GM18505 (cell line): Measurements from ENCODE around the gene GNAZ.
A peak's percentile ranks its signal among the peaks of the same experiment; 100 is the strongest.

ENCODE experiments used
- ATAC-seq: cut with Tn5 transposase; IDR thresholded peaks from one replicate; pipeline ENCODE4 v1.9.1; 2021; ENCODE audit not compliant: unreplicated experiment
- POLR2A ChIP-seq: IDR thresholded peaks from 4 replicates; pipeline ENCODE4 v1.6.1; 2011; ENCODE audit warnings: borderline replicate concordance; ENCODE audit not compliant: insufficient read depth, insufficient read length; ENCODE audit errors: extremely low read depth

GNAZ gene

DNA sequence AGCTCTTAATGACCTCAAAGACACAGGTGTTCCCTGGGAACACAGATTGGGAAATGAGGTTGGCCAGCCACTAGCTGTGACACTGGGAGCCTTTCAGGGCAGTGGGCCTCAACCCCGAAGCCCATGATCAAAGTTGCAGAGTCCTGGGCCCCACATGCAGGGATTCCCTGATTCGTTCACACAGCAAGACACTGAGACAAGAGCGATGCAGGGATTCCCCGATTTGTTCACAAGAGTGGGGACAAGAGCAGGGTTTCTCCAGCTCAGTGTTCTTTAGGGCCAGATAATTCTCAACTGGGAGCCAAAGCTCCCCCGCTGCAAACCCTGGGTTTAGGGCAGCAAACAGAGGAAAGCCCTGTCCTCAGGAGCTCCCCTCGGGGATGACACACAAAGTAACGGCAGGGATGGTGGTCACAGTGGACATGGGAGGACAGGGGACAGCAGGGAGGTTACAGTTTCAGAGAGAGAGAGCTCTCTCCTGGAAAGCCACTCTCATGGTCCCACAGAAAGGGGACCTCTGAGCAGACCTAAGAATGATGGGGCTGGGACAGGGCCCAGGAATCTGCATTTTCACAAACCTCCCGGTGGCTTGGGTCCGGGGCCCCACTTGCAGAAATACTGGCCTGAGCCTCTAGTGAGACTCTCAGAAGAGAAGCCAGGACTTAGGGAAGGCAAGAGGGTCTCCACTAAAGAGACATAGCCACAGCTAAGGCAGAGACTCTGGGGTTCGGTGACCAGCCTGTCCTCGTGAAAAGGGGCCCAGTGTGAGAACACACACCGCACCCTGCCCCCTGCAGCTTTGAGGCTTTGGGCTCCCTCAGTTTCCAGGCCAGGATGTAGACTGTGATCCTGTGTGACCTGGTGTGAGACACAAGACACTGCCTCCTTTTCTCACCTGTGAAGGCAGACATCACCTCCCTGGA, 7.4 kb upstream of the GNAZ start:
- no peak for TF ChIP-seq POLR2A
- ATAC-seq = no peak

DNA sequence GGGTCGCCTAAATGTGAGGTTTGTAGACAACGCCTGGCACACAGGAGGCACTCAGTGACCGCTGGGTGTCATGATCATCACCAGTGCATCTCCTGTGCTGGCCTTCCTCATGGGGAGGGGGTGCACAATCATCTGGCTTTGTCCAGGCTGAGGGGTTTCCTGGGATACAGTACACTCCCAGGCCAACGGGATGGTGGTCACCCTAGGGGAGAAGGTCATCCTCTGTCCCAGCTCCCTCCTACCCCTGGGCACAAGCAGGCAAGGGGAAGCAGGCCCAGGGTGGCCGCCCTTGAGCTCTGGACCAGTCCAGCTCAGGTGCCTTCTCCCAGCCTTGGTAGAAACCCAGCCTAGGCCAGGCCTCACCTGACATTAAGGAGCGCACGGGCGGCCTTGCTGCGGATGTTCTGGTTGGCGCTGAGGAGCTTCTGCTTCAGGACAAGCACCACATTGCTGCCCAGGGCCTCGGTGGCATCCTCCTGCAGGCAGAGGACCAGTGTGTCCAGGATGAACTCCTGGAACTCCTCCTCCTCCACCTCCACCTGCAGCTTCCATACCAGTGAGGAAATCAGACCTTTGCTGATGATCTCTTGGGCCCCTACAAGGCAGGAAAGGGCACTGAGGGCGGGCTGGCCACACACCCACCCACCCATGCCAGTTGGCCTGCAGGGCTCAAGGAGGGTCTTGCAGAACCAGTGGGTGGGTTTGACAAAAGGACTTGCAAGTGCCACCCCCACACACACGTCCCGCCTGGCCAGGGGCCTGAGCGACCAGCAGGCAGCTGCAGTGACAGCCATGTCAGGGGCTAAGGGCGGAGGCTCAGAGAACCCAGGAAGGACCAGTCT, 6.6 kb upstream of the GNAZ start:
- TF ChIP-seq POLR2A = no peak
- no peak for ATAC-seq

DNA sequence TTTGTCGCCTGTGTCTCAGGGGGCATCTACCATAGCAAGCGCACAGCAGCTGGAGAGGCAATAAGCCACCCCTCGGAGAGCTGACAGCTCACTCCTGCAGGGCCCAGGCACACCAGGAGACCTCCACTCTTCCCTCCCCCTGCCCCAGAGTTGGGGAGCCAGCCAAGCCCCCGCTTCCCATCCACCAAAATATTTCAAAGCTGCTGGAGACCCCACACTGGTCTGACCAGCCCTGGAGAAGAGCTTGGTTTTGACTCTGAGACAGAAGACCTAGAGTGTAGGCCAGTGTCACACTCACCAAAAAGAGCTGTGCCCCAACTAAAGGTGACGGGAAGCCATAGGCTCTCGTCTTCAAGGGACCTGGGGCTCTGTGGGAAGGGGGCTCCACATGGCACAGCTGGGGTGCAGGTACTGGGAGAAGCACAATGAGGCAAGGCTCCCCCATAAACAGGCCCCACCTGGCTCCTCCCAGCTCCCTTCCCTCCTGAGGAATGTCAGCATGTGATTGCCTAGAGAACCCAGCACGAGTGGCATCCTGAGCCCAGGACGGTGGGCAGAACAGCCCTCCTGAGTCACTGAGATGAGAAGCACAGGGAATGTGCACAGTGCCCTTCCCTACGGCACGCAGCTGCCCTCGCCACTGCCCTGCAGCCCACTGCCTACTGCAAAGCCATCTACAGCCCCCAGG, 5.8 kb upstream of the GNAZ start:
- no peak for ATAC-seq
- TF ChIP-seq POLR2A = no peak

DNA sequence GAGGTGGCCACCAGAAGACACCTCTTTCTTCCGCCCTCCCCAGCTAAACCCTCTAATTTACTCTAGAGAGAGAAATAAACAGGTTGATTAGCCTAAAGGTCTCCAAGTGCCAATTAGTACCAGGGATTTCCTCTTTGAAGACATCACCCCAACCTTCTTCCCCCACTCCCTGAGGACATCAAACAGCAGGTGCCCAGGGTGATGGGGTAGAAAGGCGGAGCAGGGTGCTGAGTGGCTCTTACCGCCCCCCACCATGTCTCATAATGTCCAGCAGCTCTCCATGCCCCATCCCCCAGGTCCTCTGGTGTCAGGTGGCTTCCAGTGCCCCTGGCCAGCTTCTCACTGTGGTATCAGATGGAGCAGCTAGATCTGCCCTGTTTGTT, 5.3 kb upstream of the GNAZ start:
- TF ChIP-seq POLR2A = no peak
- no peak for ATAC-seq

DNA sequence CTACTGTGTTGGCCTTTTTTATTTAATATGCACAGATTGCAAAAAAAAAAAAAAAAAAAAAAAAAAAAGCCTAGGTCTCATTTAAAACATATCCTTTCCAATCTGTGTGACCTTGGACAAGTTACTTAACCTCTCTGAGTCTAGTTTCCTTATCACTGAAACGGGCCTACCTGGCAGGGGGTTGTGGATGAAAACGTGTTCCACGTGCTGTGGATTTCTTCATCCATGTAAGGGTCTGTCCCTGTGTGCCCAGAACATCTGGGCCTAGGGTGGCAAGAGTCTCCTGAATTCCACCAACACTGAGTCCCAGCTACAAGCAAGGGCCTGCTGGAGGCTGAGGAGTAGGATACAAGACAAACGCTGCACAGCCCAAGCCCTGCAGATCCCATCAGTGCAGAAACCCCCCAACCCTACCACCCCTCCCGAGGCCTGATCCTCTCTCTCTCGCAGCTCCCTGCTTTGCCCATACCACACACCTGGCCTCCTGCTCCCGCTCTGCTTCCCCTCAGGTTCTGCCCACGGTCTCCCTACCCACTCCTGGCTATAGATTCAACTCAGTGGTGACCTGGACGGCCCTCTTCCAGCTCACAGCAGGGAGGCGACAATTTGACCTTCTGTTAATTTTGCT, 4.7 kb upstream of the GNAZ start:
- ATAC-seq = no peak
- no peak for TF ChIP-seq POLR2A

DNA sequence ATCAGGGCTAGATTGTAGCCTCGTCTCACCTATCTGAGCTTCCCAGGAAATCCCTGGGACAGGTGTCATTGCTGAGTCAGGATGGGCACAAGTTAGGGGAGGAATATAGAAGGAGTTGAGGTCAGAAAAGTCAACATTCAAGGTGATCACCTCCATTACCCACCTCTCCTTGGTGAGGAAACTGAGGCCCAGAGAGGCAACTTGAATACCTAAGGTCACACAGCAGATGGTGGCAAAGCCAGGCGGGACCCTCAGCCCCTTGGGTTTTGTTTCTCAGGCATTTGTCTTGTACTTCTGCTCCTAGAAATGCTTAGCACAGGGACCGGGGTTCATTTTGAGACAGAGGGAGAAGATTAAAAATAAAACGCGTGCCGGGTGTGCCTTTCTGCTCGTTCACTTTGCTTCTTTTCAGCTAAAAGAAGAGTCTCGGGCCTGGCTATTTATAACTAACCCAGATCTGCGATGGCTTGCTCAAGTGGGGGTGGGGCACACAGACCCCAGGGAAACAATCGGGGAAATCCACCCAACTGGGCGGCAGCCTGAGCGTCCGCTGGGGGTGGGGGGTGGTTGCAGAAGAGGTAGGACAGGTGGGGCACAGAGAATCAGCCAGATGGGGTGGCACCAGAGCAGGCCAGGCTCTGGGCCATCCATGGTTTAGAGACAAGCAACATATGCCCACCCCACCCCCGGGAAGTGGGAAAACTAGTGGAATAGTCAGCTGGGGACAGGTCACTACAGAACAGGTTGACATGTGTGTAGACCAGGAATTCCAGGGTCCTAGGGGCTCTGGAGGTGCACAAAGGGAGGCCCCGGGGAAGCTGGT, 3.9 kb upstream of the GNAZ start:
- no peak for ATAC-seq
- no peak for TF ChIP-seq POLR2A

DNA sequence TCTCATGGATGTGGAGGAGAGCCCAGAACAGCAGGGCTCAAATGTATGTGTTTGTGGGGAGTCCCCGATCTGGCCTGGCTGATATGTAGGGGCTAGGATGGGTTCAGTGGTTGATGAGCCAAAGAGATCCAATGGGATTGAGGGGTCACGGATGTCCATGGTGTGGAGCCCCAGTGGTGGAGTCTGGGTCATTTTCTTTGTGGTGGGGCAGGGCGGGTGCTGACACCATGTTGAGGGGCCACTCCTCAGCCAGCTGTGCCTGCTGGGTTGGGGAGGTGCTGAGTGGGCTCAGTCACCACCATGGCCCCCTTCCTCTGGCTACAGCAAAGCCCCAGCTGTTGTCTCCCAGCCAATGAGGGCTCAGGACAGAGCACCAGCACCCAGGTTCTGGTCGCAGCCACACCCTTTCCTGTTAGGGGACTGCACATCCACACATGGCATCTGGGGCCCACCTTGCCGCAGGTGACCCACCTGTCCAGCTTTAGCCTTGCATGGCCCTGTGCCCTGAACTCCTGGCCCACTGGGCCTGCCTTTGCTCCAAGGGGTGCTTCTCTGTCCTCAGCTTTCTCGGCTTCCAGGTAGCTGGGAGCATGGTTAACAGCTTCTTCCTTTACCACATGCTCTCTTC, 3.2 kb upstream of the GNAZ start:
- no peak for ATAC-seq
- TF ChIP-seq POLR2A = no peak

DNA sequence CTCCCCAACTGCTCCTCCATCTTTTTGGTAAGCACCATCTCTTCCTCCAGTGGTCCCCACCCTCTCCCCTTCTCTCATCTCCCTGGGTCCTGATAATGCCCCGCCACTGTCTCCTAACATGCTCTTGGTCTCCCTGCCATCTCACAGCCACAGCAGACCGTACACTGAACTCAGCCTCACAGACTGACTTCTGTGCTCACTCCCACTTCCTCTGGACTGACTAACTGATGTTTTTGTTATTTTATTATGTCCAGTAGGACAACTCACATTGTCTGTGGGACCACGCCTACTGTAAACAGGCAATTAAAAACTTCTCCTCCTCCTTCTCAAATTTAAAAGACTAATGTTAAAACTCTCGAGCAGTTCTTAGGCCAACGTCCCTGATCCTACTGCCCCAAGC, 2.6 kb upstream of the GNAZ start:
- TF ChIP-seq POLR2A = no peak
- no peak for ATAC-seq

DNA sequence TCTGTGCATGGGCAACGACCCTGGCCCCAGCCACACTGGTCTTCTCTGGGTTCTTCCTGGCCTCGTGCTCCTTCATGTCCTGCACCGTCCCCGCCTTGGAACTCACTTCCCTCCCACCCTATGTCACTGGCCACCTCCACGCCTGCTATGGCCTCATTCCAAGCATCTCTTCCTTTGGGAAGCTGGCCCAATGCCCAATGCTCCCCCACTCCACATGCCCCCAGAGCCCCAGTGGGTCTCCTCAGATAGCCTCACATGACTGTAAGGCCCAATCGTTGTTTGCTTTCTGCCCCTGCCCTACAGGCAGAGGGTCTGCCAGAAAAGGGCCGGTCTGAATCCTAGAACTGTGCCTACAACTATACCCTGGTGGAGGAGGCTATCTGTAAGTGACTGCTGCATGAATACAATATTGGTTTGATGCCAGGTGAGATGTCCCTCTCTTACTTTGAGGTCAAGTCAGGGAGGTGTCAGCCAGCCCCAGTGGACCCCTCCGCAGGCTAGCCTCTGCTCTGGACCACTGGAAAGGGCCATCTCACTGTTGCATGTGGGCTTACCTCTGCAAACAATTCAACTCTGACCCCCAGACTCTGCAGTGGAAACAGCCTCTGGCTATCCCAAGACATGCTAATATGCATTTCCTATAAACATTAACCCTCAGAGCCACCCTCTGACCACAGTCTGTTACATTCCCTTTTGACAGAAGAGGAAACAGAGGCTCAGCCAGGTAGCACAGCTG, 2.1 kb upstream of the GNAZ start:
- ATAC-seq = no peak
- TF ChIP-seq POLR2A = no peak

DNA sequence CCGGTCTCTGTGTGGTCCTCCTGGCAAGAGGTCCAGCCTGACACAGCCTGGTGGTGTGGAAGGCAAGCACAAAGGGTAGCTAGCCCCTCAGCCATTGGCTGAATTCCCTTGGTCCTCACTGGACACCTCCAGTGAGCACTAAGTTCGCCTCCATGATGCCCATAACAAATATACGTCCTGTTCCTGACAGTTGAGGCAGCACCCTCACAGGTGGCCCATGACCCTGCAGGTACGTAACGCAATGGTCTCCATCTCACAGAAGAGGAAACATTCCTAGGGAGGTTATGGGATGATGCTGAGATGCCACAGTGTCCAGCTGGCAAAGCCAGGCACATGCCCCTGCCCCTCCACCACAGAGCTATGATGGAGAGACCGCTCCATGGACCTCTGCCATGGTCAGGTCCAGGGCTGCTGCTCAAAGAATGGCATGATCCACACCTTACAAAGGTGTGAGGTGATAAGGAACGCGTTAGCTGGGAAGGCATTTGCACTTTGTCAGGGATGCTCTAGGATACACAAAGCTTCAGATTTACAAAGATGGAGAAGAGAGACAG, 1.4 kb upstream of the GNAZ start:
- no peak for ATAC-seq
- TF ChIP-seq POLR2A = no peak

DNA sequence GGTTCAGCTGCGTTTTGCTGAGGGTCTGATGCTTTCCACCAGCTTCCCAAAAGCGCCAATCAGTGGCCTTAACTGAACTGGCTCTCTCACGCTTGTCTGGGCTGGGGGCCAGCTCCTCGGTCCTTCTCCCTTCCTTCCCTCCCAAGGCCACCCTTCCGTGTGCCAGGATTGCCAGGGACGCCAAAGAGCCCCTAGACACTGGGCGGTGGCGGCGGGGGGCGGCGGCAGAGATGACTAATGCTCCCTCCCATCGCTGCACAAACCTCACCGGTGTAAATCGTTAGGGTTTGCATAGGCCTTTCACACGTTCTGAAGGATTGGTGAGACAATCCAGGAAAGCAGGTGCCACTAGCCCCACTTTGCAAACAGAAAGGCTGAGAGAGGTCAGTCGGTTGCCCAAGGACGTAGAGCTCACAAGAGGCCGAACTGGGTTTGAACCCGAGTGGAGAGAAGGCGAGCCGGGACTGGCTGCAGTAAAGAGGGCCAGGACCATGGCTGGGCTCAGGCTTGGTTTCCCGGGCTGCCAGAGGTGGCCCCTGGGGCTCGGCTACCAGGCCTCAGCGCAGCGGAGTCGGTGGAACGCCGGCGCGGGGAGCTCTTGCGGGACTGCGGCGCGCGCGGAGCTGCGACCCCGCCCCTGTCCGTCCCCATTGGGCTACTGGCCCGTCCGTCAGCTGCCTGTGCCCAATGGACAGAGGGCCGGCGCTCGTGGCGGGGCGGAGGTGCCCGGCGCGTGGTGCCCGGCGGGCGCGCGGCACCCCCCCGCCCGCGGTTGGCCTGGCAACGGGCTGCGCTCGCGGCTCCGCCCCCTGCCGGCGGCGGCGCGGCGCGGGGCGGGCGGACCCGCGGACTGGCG, 589 bp upstream of the GNAZ start:
- peak; percentile 80 for ATAC-seq
- no peak for TF ChIP-seq POLR2A
